ENCODE results near the gene TSPAN2. TPM values are rescaled to one million over a fixed set of nuclear protein-coding genes. Genes with fewer than 3 reads are reported as not detected.

TSPAN2 gene
- total and polyA plus RNA-seq, 2 donors (not counting 3 experiments of a cell fraction or from before 2014, with no cell fraction given): 1.5 to 5.0 TPM

DNA sequence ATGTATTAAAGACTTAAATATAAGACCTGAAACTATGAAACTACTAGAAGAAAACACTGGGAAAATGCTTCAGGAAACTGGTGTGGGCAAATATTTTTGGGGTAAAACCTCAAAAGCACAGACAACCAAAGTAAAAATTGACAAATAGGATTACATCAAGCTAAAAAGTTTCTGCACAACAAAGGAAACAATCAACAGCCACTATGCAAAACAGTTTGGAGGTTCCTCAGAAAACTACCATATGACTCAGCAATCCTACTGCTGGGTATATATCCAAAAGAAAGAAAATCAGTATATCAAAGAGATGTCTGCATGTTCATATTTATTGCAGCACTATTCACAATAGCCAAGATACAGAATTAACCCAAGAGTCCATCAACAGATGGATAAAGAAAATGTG is 42.6 kb downstream of the TSPAN2 start:
- Histone ChIP-seq H3K4me2 (ENCODE audit: insufficient read depth, low read length) (no peak overlapping the region), H3K4me1 (ENCODE audit: control insufficient read depth, extremely low read depth, insufficient read depth, low read length) (no peaks in the 10 kb centered on the region), H4K20me1 (replicated peaks; ENCODE audit: control insufficient read depth, extremely low read depth, insufficient read depth, low read length) (no peaks in the 10 kb centered on the region), H2AFZ (ENCODE audit: low read depth, low read length) (no peak overlapping the region), H3K27me3 (ENCODE audit: control insufficient read depth in 2 of 2, insufficient read depth in 2 of 2, low read length in 2 of 2) (no peaks in the 10 kb centered on the region), H3K79me2 (ENCODE audit: control insufficient read depth, insufficient read depth, low read length) (no peaks in the 10 kb centered on the region), H3K9ac (replicated peaks; ENCODE audit: extremely low read depth, insufficient read depth, low read length) (no peak overlapping the region), H3K9me3 (replicated peaks; ENCODE audit: control insufficient read depth, insufficient read depth, low read length) (no peaks in the 10 kb centered on the region), H3K9me1 (replicated peaks; ENCODE audit: control insufficient read depth, extremely low read depth, insufficient read depth, low read length) (no peaks in the 10 kb centered on the region), H3K4me3 (replicated peaks in 1 of 3; ENCODE audit: insufficient read depth in 1 of 3, low read depth in 1 of 3, low read length in 3 of 3) (no peak overlapping the region), H3K36me3 (ENCODE audit: control insufficient read depth in 2 of 2, extremely low read depth in 1 of 2, insufficient read depth in 2 of 2, low read length in 2 of 2) (no peaks in the 10 kb centered on the region), H3K27ac (ENCODE audit: insufficient read depth, low read depth, low read length) (no peak overlapping the region)
- TF ChIP-seq EZH2 (IDR thresholded peaks at IDR 0.05; ENCODE audit: borderline replicate concordance, low read depth, low read length, severe bottlenecking) (no peak), POLR2A (IDR thresholded peaks at IDR 0.05; ENCODE audit: low read depth, low read length) (no peak), MYC (IDR thresholded peaks at IDR 0.05; ENCODE audit: low read depth, low read length) (no peak), POLR2AphosphoS5 (IDR thresholded peaks at IDR 0.05; ENCODE audit: insufficient read depth, low read depth, low read length) (no peak), FOS (IDR thresholded peaks at IDR 0.05; ENCODE audit: borderline replicate concordance, insufficient read depth, low read length) (no peak), JUN (IDR thresholded peaks at IDR 0.05; ENCODE audit: borderline replicate concordance, insufficient read depth, insufficient read length, low read depth) (no peak), GATA2 (IDR thresholded peaks at IDR 0.05; ENCODE audit: insufficient read depth, insufficient read length, low read depth, low read length) (no peak)
- TF ChIP-seq, protein P1, sequence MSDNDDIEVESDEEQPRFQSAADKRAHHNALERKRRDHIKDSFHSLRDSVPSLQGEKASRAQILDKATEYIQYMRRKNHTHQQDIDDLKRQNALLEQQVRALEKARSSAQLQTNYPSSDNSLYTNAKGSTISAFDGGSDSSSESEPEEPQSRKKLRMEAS (IDR thresholded peaks at IDR 0.05; ENCODE audit: insufficient read depth, insufficient read length): no peak
- TF ChIP-seq, protein P2, sequence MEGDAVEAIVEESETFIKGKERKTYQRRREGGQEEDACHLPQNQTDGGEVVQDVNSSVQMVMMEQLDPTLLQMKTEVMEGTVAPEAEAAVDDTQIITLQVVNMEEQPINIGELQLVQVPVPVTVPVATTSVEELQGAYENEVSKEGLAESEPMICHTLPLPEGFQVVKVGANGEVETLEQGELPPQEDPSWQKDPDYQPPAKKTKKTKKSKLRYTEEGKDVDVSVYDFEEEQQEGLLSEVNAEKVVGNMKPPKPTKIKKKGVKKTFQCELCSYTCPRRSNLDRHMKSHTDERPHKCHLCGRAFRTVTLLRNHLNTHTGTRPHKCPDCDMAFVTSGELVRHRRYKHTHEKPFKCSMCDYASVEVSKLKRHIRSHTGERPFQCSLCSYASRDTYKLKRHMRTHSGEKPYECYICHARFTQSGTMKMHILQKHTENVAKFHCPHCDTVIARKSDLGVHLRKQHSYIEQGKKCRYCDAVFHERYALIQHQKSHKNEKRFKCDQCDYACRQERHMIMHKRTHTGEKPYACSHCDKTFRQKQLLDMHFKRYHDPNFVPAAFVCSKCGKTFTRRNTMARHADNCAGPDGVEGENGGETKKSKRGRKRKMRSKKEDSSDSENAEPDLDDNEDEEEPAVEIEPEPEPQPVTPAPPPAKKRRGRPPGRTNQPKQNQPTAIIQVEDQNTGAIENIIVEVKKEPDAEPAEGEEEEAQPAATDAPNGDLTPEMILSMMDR (IDR thresholded peaks at IDR 0.05; ENCODE audit: extremely low read depth in 1 of 2, insufficient read depth in 1 of 2, low read depth in 1 of 2, low read length in 2 of 2): no peak
- POLR2A ChIA-PET: no interaction called here
- intact Hi-C loops (cut with micrococcal nuclease) (loop anchor here (10.0 kb wide), 1 partner anchor 702 kb away; no protein-coding TSS in a partner anchor), dilution Hi-C loops (cut with MboI; ENCODE audit: extremely low pct_ligation_motif_present, low sequenced_read_pairs) (no loop called here)
- CTCF ChIA-PET: no interaction called here
- DNase-seq (ENCODE audit: low read depth, low spot score) (no peak), FAIRE-seq (no peak)
- no TSS peak for BruUV-seq (replicated peaks)

All from endothelial cell of umbilical vein (primary cell).